PFSK-1 (cell line): Measurements from ENCODE around the gene MEIS3.

Experiments
- FOXP2 ChIP-seq: optimal IDR thresholded peaks from 2 replicates; pipeline ENCODE3; 2011; ENCODE audit warnings: borderline replicate concordance, control low read depth, inconsistent platforms; ENCODE audit not compliant: insufficient read depth; ENCODE audit errors: extremely low read length, extremely low read depth
- POLR2AphosphoS5 ChIP-seq: IDR thresholded peaks from 2 replicates; pipeline ENCODE4 v1.6.1; 2012; ENCODE audit warnings: low read depth, mild to moderate bottlenecking, control low read depth, low read length, moderate library complexity
- SIN3A ChIP-seq: IDR thresholded peaks from 2 replicates; pipeline ENCODE4 v1.6.1; 2012; ENCODE audit warnings: mild to moderate bottlenecking, low read length, moderate library complexity, borderline replicate concordance; ENCODE audit not compliant: insufficient read depth
- TAF1 ChIP-seq: IDR thresholded peaks from 2 replicates; pipeline ENCODE4 v1.6.1; 2012; ENCODE audit warnings: low read length, control low read depth, borderline replicate concordance; ENCODE audit not compliant: insufficient read depth
- TF ChIP-seq, protein P1 (sequence below), 2 experiments: IDR thresholded peaks; 2 replicates each; pipeline versions ENCODE4 v1.6.1 to v1.8.0; 2011 to 2012; ENCODE audit warnings: low read depth in 2 of 2, low read length in 2 of 2, control low read depth in 1 of 2, inconsistent platforms in 1 of 2, mild to moderate bottlenecking in 1 of 2, moderate library complexity in 1 of 2; ENCODE audit not compliant: insufficient read depth in 1 of 2

The MEIS3 gene

DNA sequence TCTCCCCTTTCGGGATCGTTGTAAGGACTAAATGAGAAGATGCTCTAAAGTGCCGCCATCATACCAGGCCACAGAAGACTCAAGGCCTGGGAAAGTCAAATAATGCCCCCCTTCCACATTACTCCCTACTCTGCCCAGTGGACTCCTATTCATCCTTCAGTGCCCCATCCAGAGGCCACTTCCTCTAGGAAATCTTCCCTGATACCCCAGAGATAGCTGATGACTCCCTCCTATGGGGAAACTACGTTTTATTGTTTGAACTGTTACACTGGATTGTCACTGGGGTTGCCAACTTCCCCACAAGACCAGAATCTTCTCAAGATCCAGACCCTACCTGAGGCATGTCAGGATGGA lies 14.2 kb downstream of the MEIS3 start:
- no peak for TF ChIP-seq FOXP2
- TF ChIP-seq TAF1: no peak
- no peak for TF ChIP-seq SIN3A
- TF ChIP-seq POLR2AphosphoS5: no peak
- TF ChIP-seq, protein P1, sequence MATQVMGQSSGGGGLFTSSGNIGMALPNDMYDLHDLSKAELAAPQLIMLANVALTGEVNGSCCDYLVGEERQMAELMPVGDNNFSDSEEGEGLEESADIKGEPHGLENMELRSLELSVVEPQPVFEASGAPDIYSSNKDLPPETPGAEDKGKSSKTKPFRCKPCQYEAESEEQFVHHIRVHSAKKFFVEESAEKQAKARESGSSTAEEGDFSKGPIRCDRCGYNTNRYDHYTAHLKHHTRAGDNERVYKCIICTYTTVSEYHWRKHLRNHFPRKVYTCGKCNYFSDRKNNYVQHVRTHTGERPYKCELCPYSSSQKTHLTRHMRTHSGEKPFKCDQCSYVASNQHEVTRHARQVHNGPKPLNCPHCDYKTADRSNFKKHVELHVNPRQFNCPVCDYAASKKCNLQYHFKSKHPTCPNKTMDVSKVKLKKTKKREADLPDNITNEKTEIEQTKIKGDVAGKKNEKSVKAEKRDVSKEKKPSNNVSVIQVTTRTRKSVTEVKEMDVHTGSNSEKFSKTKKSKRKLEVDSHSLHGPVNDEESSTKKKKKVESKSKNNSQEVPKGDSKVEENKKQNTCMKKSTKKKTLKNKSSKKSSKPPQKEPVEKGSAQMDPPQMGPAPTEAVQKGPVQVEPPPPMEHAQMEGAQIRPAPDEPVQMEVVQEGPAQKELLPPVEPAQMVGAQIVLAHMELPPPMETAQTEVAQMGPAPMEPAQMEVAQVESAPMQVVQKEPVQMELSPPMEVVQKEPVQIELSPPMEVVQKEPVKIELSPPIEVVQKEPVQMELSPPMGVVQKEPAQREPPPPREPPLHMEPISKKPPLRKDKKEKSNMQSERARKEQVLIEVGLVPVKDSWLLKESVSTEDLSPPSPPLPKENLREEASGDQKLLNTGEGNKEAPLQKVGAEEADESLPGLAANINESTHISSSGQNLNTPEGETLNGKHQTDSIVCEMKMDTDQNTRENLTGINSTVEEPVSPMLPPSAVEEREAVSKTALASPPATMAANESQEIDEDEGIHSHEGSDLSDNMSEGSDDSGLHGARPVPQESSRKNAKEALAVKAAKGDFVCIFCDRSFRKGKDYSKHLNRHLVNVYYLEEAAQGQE (IDR thresholded peaks at IDR 0.05; ENCODE audit: insufficient read depth in 1 of 2, low read depth in 2 of 2, low read length in 2 of 2): no peak

DNA sequence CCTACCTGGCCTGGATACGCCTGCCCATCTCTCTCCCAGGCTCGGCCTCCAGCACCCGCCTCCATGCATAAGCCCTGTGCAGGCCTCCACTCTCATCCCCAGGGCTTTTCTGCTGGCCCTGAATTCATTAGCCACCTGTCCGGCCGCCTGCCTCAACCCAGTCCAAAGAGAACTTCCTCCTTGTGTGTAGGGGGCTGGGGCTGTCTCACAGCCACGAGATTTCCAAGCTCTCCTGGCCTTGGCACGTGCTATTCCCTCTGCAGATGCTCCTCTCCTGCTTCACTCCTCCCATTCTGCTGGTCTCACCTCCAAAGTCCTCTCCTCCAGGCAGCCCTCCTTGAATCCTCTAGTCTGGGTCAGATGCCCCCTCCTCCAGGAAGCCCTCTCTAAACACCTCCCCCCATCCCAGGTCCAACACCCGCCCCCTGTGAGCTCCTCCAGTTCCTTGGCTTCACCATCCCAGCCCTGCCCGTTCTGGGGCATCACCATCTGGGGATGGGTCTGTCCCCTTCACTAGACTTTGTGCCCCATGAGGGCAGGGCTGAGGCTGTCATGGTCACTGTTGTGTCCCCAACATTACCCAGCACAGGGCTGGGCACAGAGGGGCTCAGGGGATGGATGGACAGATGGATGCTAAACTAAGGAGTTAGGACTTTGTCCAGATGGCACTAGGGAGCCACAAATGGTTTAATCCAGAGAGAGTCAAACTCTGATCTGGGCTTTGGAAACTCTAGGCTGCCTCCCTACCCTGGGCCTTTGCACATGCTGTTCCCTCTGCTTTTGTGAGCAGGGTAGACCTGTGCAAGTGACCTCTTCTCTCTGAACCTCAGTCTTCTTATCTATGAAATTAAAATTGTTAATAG lies 14.8 kb downstream of the MEIS3 start:
- no peak for TF ChIP-seq SIN3A
- TF ChIP-seq TAF1: no peak
- TF ChIP-seq FOXP2: no peak
- TF ChIP-seq, protein P1 (IDR thresholded peaks at IDR 0.05; ENCODE audit: insufficient read depth in 1 of 2, low read depth in 2 of 2, low read length in 2 of 2): no peak
- TF ChIP-seq POLR2AphosphoS5: no peak

DNA sequence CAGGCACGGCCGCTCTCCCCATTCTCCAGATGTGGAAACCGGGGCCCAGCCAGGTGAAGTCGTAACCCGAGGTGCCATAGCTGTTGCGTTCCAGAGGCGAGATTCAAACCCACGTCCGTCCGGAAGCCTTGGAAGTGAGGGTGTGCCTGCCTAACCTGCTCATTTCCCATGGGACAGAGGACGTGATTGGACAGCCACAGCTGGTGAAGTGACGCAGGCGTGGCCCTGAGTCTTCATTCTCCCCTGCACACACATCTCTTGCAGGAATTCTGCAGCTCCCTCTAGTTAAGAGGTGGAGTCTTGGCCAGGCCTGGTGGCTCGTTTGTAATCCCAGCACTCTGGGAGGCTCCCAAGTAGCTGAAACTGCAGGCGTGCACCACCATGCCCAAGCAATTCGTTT lies 16.8 kb downstream of the MEIS3 start:
- TF ChIP-seq FOXP2 (no peak), SIN3A (no peak), TAF1 (no peak), POLR2AphosphoS5 (no peak)
- TF ChIP-seq, protein P1 (IDR thresholded peaks at IDR 0.05; ENCODE audit: insufficient read depth in 1 of 2, low read depth in 2 of 2, low read length in 2 of 2): no peak

DNA sequence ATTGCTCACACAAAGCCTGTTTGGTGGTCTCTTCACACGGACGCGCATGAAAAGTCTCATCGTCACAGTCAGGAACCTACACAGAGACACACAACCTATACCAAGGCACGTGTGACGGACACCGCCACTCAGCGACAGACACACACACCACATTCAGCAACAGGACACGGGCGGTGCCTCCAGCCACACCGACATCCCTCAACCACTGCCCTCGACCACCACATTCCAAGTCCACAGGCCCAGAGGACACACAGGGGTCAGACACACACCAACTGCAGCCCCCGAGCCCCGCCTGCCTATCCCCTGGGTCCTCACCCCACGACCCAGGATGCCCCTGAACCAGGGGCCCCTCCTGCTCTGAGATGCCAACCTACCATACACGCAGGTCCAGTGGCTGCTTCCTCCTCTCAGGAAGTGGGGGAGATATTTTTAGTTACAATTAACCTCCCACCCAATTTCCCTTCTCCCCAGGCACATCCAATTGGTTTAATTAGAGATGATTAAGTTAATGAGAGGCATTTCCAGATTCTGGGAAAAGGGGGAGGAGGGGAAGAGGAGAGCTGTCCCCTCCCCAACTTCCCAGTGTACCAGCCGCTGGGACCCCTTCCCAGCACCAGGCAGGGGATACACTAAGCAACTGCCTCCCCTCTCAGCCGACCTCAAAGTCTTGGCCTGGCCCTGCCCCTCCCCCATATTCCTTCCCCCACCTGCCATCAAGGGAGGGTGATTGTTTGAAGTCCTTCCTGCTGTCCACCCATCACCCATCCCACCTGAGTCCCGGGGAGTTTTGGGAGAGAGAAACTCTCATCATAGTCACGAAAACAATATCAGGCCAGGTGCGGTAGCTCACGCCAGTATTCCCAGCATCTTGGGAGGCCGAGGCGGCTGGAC lies 20.4 kb downstream of the MEIS3 start:
- TF ChIP-seq POLR2AphosphoS5 (no peak), SIN3A (no peak), FOXP2 (no peak), TAF1 (no peak)
- TF ChIP-seq, protein P1 (IDR thresholded peaks at IDR 0.05; ENCODE audit: insufficient read depth in 1 of 2, low read depth in 2 of 2, low read length in 2 of 2): no peak
